ENCODE measurements around the gene LILRB3. TPM values are rescaled to one million over a fixed set of nuclear protein-coding genes. Genes with fewer than 3 reads are reported as not detected.

LILRB3 gene
- total and polyA plus RNA-seq, 9 donors, result 0.31 to 5.5 (median 2.5) TPM

DNA sequence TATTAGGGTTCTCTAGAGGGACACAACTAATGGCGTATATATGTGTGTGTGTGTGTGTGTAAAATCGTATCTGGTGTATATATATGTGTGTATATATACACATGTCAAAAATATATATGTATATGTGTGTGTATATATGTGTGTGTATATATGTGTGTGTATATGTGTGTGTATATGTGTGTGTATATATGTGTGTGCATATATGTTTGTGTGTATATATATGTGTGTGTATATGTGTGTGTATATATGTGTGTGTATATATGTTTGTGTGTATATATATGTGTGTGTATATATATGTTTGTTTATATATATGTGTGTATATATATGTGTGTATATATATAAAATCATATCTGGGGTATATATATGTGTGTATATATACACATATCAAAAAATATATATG, 39.7 kb upstream of the LILRB3 start:
- Histone ChIP-seq H3K9me3 (no peaks in the 10 kb centered on the region), H3K27ac (no peak overlapping the region), H3K4me1 (ENCODE audit: insufficient read depth) (no peaks in the 10 kb centered on the region), H3K36me3 (no peaks in the 10 kb centered on the region), H3K27me3 (no peaks in the 10 kb centered on the region), H3K4me3 (no peak overlapping the region)
- WGBS, 3 donors, result 84 to 89% (median 86%) methylated on average over 2 of the region's 2 CpGs
- intact Hi-C loops (cut with DNase I), result no loop called here
- TF ChIP-seq EP300 (IDR thresholded peaks at IDR 0.05) (no peak), POLR2A (IDR thresholded peaks at IDR 0.05) (no peak)
- TF ChIP-seq, protein P1, sequence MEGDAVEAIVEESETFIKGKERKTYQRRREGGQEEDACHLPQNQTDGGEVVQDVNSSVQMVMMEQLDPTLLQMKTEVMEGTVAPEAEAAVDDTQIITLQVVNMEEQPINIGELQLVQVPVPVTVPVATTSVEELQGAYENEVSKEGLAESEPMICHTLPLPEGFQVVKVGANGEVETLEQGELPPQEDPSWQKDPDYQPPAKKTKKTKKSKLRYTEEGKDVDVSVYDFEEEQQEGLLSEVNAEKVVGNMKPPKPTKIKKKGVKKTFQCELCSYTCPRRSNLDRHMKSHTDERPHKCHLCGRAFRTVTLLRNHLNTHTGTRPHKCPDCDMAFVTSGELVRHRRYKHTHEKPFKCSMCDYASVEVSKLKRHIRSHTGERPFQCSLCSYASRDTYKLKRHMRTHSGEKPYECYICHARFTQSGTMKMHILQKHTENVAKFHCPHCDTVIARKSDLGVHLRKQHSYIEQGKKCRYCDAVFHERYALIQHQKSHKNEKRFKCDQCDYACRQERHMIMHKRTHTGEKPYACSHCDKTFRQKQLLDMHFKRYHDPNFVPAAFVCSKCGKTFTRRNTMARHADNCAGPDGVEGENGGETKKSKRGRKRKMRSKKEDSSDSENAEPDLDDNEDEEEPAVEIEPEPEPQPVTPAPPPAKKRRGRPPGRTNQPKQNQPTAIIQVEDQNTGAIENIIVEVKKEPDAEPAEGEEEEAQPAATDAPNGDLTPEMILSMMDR (IDR thresholded peaks at IDR 0.05), result no peak
- no peak for DNase-seq

DNA sequence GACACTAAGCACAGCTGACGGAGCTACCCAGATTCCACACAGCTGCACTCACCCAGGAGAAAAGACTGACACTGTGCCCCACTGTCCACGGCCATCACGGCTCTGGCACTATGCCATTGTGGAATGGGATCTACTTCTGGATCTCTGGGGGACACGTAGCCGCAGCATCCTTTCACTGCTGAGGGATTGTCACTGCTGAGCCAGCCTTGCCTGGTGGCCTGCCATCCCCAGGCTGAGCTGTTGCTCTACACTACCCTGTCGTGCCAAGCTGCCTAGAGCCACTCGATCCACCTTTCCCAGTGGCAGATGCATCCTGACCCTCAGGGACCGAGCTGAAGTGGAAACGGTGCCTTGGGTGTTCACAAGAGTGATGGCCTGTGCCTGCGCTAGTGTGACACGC, 39.3 kb upstream of the LILRB3 start:
- intact Hi-C loops (cut with DNase I), result no loop called here
- no peaks in the 10 kb centered on the region for H3K36me3 ChIP-seq
- 73 to 77% (median 75%) methylated on average over 11 of the region's 11 CpGs for WGBS, 3 donors

DNA sequence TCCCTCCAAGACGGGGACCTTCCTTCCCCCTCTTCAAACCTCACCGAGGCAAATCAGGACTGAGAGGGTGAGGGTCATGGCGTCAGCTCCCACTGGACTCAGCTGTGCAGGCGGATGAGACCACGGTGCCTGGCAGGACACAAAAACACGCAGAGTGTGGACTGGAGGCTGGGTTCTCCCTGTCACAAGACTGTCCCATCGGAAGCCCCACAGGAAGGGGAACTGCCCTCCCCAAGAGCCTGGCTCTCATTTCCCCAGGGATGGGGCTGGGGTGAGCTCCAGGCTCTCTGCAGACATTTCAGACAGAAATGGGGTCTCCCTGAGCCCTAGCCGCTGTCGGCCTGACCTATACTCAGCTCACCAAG, 34.3 kb upstream of the LILRB3 start, which contains the start of gene LILRB5:
Gene LILRB5, minus strand, starts transcription at position 158 of the 365 bp plus-strand sequence. Its CDS starts 80 bp downstream, at position 78.
- H3K27ac ChIP-seq, result no peak within 1 kb of the TSS
- DNase-seq, result no peak
- no peaks in the 10 kb centered on the region for H3K36me3 ChIP-seq
- intact Hi-C loops (cut with DNase I), result no loop called here
- TF ChIP-seq POLR2A (IDR thresholded peaks at IDR 0.05), result no peak
- TF ChIP-seq EP300 (IDR thresholded peaks at IDR 0.05), result no peak
- TF ChIP-seq, protein P1 (IDR thresholded peaks at IDR 0.05), result no peak
- no peaks in the 10 kb centered on the region for H3K9me3 ChIP-seq
- H3K4me1 ChIP-seq (ENCODE audit: insufficient read depth), result no peaks in the 10 kb centered on the region
- WGBS, 3 donors, result 43 to 51% (median 49%) methylated on average over 9 of the region's 9 CpGs
- H3K4me3 ChIP-seq, result no peak within 1 kb of the TSS
- no peaks in the 10 kb centered on the region for H3K27me3 ChIP-seq

More for the DNA sequence above, 39.3 kb upstream of the LILRB3 start:
- no peaks in the 10 kb centered on the region for H3K27me3 ChIP-seq
- H3K9me3 ChIP-seq, result no peaks in the 10 kb centered on the region
- no peak overlapping the region for H3K4me3 ChIP-seq
- no peak overlapping the region for H3K27ac ChIP-seq
- no peak for DNase-seq
- TF ChIP-seq, protein P1 (IDR thresholded peaks at IDR 0.05), result no peak
- TF ChIP-seq EP300 (IDR thresholded peaks at IDR 0.05) (no peak), POLR2A (IDR thresholded peaks at IDR 0.05) (no peak)
- H3K4me1 ChIP-seq (ENCODE audit: insufficient read depth), result no peaks in the 10 kb centered on the region

DNA sequence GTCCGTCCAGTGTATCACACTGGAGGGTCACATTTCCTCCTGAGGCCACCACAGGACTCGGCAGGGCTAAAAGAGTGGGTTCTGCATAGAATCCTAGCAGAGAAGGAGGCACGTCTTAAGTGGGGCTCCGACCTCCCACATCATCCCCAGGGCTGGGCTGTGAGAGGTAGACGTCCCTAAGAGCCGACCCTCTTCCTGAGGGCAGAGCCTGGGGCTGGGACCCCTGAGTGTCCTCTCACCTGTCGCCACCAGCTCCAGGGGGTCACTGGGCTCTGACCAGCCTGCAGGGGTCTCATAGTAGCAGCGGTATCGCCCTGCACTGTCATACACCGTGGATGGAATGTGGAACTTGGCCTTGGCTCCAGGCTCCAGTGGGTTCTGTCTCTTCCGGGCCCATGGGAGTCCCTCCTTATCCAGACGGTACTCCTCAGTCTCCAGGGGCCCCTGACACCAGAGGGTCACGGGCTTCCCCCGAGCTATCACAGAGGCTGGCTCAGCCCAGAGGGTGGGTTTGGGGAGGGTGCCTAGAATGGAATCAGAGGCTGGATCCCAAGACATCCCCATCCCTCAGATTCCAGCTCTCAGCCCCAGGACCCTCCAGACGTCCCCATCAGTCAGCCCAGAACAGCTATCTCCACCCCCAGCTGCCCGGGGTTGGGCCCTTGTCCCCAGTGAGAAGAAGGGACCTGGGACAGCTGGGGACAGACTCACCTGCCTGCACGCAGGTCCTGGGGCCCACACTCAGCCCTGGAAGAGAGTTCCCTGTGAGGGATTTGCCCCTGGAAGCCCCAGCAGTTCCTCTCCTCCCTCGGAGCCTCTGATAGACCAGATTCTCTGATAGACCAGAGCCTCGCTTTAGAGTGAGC, 33.7 kb upstream of the LILRB3 start:
- 63 to 69% (median 65%) methylated on average over 16 to 19 of the region's 19 CpGs for WGBS, 3 donors
- Histone ChIP-seq H3K4me3 (no peak overlapping the region), H3K4me1 (ENCODE audit: insufficient read depth) (no peaks in the 10 kb centered on the region), H3K27ac (no peak overlapping the region), H3K36me3 (no peaks in the 10 kb centered on the region), H3K9me3 (no peaks in the 10 kb centered on the region), H3K27me3 (no peaks in the 10 kb centered on the region)
- no peak for TF ChIP-seq EP300 (IDR thresholded peaks at IDR 0.05)
- TF ChIP-seq, protein P1 (IDR thresholded peaks at IDR 0.05), result no peak
- TF ChIP-seq POLR2A (IDR thresholded peaks at IDR 0.05), result no peak
- no peak for DNase-seq
- intact Hi-C loops (cut with DNase I), result no loop called here

All from ovary (tissue), 9 donors.